ENCODE results near the gene LATS1. TPM values are rescaled to one million over a fixed set of nuclear protein-coding genes. Genes with fewer than 3 reads are reported as not detected.
A peak's percentile ranks its signal among the peaks of the same experiment; 100 is the strongest.

The LATS1 gene
- polyA plus RNA-seq, 3 donors, result 5.2 to 10.3 (median 10.1) TPM

GRCh38 chr6:149699150-149699549 lies 18.8 kb downstream of the LATS1 start:
- H3K4me3 ChIP-seq (replicated peaks in 1 of 3; ENCODE audit: low read depth in 2 of 3, low read length in 3 of 3), result no peak overlapping the region
- no peaks in the 10 kb centered on the region for H3K27me3 ChIP-seq (ENCODE audit: control insufficient read depth in 2 of 2, insufficient read depth in 2 of 2, low read length in 2 of 2)
- H2AFZ ChIP-seq (ENCODE audit: insufficient read depth, low read depth, low read length, poor library complexity, severe bottlenecking), result no peak overlapping the region
- H3K9me3 Mint-ChIP-seq, result no peaks in the 10 kb centered on the region
- H3K4me1 ChIP-seq (ENCODE audit: control insufficient read depth in 1 of 2, insufficient read depth in 2 of 2, low read length in 2 of 2), result no peaks in the 10 kb centered on the region
- H3K27me3 Mint-ChIP-seq (ENCODE audit: low read depth in 3 of 3), result no peaks in the 10 kb centered on the region
- H3K4me3 Mint-ChIP-seq, result no peak overlapping the region
- no peaks in the 10 kb centered on the region for H3K9me3 ChIP-seq (replicated peaks in 1 of 2; ENCODE audit: control insufficient read depth in 1 of 2, insufficient read depth in 1 of 2, low read length in 2 of 2)
- intact Hi-C loops (cut with micrococcal nuclease), result no loop called here
- H3K36me3 ChIP-seq (replicated peaks in 1 of 2; ENCODE audit: control insufficient read depth in 1 of 2, insufficient read depth in 2 of 2, low read length in 2 of 2), result peaks cover 27 to 81% of the 10 kb centered on the region in 2 donors
- no peak for TF ChIP-seq CTCF (IDR thresholded peaks at IDR 0.05)
- no peak overlapping the region for H3K4me2 ChIP-seq (replicated peaks; ENCODE audit: extremely low read depth, low read length, poor library complexity, severe bottlenecking)
- no CpG with 5 or more reads among the region's 2 CpGs for WGBS (ENCODE audit: insufficient coverage)
- H3K36me3 Mint-ChIP-seq, result peaks cover 33 to 46% of the 10 kb centered on the region in 2 donors
- no peak overlapping the region for H3K27ac ChIP-seq (ENCODE audit: low read depth in 1 of 2, low read length in 2 of 2)
- H3K79me2 ChIP-seq (ENCODE audit: insufficient read depth, low read length), result peaks cover 98% of the 10 kb centered on the region
- peaks cover 99% of the 10 kb centered on the region for H4K20me1 ChIP-seq (ENCODE audit: insufficient read depth, low read length)
- DNase-seq, result no peak
- H3K9ac ChIP-seq (ENCODE audit: insufficient read depth, low read length, poor library complexity, severe bottlenecking), result no peak overlapping the region
- peak overlapping the region in 1 of 7 donors; percentile 63 for H3K27ac Mint-ChIP-seq
- no peaks in the 10 kb centered on the region for H3K4me1 Mint-ChIP-seq

GRCh38 chr6:149698175-149698574 lies 19.7 kb downstream of the LATS1 start:
- Histone ChIP-seq H3K9me3 (replicated peaks in 1 of 2; ENCODE audit: control insufficient read depth in 1 of 2, insufficient read depth in 1 of 2, low read length in 2 of 2) (no peaks in the 10 kb centered on the region), H3K4me1 (ENCODE audit: control insufficient read depth in 1 of 2, insufficient read depth in 2 of 2, low read length in 2 of 2) (no peaks in the 10 kb centered on the region), H3K4me3 (replicated peaks in 1 of 3; ENCODE audit: low read depth in 2 of 3, low read length in 3 of 3) (no peak overlapping the region), H3K36me3 (replicated peaks in 1 of 2; ENCODE audit: control insufficient read depth in 1 of 2, insufficient read depth in 2 of 2, low read length in 2 of 2) (peaks cover 36 to 85% of the 10 kb centered on the region in 2 donors), H3K27me3 (ENCODE audit: control insufficient read depth in 2 of 2, insufficient read depth in 2 of 2, low read length in 2 of 2) (no peaks in the 10 kb centered on the region), H3K79me2 (ENCODE audit: insufficient read depth, low read length) (peaks cover 96% of the 10 kb centered on the region), H4K20me1 (ENCODE audit: insufficient read depth, low read length) (peaks cover 98% of the 10 kb centered on the region), H3K27ac (ENCODE audit: low read depth in 1 of 2, low read length in 2 of 2) (no peak overlapping the region), H3K9ac (ENCODE audit: insufficient read depth, low read length, poor library complexity, severe bottlenecking) (no peak overlapping the region), H2AFZ (ENCODE audit: insufficient read depth, low read depth, low read length, poor library complexity, severe bottlenecking) (no peak overlapping the region), H3K4me2 (replicated peaks; ENCODE audit: extremely low read depth, low read length, poor library complexity, severe bottlenecking) (no peak overlapping the region)
- no peaks in the 10 kb centered on the region for H3K27me3 Mint-ChIP-seq (ENCODE audit: low read depth in 3 of 3)
- intact Hi-C loops (cut with micrococcal nuclease), result no loop called here
- no peak for DNase-seq
- no peaks in the 10 kb centered on the region for H3K4me1 Mint-ChIP-seq
- peak overlapping the region in 1 of 7 donors; percentile 8 for H3K27ac Mint-ChIP-seq
- H3K9me3 Mint-ChIP-seq, result no peaks in the 10 kb centered on the region
- H3K4me3 Mint-ChIP-seq, result no peak overlapping the region
- no peak for TF ChIP-seq CTCF (IDR thresholded peaks at IDR 0.05)
- no CpG with 5 or more reads among the region's 2 CpGs for WGBS (ENCODE audit: insufficient coverage)
- peaks cover 38 to 52% of the 10 kb centered on the region in 2 donors for H3K36me3 Mint-ChIP-seq

Measured in CD14-positive monocyte (primary cell).